ENCODE measurements around the gene FAM50B. TPM values are rescaled to one million over a fixed set of nuclear protein-coding genes. Genes with fewer than 3 reads are reported as not detected.

The FAM50B gene
- total and polyA plus RNA-seq, 2 experiments from 2014 or later: 4.4 to 4.8 TPM

DNA sequence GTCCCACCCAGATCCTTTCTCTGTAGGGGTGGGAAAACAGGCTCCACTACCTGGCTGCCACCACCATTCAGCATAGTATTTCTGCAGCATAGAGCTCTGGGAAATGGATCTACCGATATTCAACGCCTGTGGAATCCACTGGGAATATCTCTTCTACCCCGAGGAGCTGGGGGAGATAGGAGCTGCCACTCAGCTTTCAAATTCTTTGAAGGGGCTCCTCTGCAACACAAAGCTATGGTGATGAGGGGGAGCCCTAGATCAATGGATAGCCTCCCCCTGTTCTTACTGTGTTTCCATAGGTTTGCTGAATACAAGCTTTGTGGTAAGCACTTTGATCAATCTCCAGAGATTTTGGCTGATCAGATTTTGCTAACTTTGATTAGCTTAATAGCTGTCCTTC is 12.9 kb downstream of the FAM50B start:
- H3K36me3 ChIP-seq (ENCODE audit: insufficient read depth): no peaks in the 10 kb centered on the region
- H3K27ac Mint-ChIP-seq: no peak overlapping the region

More for the DNA sequence above, 12.9 kb downstream of the FAM50B start:
- DNase-seq (ENCODE audit: low spot score) (peak; percentile 30), ATAC-seq (peak; percentile 94)
- no peaks in the 10 kb centered on the region for H3K79me2 ChIP-seq (replicated peaks; ENCODE audit: insufficient read depth)
- no peaks in the 10 kb centered on the region for H3K9me2 ChIP-seq (ENCODE audit: insufficient read depth)
- Mint-ChIP-seq H3K4me3 (no peak overlapping the region), H3K4me1 (peaks cover 11% of the 10 kb centered on the region), H3K27me3 (ENCODE audit: insufficient read depth, low read depth, poor library complexity) (peaks cover 2% of the 10 kb centered on the region), H3K9me3 (no peaks in the 10 kb centered on the region; the same call in 2 of the 3 replicates), H3K36me3 (ENCODE audit: low read depth) (no peaks in the 10 kb centered on the region)
- no peak overlapping the region for H2AFZ ChIP-seq
- no peaks in the 10 kb centered on the region for H3F3A ChIP-seq (replicated peaks; ENCODE audit: low read depth)
- no peaks in the 10 kb centered on the region for H4K20me1 ChIP-seq (replicated peaks; ENCODE audit: insufficient read depth)
- TF ChIP-seq EZH2phosphoT487 (IDR thresholded peaks at IDR 0.05; ENCODE audit: unreplicated experiment): no peak
- TF ChIP-seq ZNF114 (CRISPR knock-in tag; IDR thresholded peaks at IDR 0.05): no peak
- TF ChIP-seq JUNB (IDR thresholded peaks at IDR 0.05; ENCODE audit: unreplicated experiment): no peak
- TF ChIP-seq, protein P1, sequence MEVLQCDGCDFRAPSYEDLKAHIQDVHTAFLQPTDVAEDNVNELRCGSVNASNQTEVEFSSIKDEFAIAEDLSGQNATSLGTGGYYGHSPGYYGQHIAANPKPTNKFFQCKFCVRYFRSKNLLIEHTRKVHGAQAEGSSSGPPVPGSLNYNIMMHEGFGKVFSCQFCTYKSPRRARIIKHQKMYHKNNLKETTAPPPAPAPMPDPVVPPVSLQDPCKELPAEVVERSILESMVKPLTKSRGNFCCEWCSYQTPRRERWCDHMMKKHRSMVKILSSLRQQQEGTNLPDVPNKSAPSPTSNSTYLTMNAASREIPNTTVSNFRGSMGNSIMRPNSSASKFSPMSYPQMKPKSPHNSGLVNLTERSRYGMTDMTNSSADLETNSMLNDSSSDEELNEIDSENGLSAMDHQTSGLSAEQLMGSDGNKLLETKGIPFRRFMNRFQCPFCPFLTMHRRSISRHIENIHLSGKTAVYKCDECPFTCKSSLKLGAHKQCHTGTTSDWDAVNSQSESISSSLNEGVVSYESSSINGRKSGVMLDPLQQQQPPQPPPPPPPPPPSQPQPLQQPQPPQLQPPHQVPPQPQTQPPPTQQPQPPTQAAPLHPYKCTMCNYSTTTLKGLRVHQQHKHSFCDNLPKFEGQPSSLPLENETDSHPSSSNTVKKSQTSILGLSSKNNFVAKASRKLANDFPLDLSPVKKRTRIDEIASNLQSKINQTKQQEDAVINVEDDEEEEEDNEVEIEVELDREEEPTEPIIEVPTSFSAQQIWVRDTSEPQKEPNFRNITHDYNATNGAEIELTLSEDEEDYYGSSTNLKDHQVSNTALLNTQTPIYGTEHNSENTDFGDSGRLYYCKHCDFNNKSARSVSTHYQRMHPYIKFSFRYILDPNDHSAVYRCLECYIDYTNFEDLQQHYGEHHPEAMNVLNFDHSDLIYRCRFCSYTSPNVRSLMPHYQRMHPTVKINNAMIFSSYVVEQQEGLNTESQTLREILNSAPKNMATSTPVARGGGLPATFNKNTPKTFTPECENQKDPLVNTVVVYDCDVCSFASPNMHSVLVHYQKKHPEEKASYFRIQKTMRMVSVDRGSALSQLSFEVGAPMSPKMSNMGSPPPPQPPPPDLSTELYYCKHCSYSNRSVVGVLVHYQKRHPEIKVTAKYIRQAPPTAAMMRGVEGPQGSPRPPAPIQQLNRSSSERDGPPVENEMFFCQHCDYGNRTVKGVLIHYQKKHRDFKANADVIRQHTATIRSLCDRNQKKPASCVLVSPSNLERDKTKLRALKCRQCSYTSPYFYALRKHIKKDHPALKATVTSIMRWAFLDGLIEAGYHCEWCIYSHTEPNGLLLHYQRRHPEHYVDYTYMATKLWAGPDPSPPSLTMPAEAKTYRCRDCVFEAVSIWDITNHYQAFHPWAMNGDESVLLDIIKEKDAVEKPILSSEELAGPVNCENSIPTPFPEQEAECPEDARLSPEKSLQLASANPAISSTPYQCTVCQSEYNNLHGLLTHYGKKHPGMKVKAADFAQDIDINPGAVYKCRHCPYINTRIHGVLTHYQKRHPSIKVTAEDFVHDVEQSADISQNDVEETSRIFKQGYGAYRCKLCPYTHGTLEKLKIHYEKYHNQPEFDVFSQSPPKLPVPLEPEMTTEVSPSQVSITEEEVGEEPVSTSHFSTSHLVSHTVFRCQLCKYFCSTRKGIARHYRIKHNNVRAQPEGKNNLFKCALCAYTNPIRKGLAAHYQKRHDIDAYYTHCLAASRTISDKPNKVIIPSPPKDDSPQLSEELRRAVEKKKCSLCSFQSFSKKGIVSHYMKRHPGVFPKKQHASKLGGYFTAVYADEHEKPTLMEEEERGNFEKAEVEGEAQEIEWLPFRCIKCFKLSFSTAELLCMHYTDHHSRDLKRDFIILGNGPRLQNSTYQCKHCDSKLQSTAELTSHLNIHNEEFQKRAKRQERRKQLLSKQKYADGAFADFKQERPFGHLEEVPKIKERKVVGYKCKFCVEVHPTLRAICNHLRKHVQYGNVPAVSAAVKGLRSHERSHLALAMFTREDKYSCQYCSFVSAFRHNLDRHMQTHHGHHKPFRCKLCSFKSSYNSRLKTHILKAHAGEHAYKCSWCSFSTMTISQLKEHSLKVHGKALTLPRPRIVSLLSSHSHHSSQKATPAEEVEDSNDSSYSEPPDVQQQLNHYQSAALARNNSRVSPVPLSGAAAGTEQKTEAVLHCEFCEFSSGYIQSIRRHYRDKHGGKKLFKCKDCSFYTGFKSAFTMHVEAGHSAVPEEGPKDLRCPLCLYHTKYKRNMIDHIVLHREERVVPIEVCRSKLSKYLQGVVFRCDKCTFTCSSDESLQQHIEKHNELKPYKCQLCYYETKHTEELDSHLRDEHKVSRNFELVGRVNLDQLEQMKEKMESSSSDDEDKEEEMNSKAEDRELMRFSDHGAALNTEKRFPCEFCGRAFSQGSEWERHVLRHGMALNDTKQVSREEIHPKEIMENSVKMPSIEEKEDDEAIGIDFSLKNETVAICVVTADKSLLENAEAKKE (CRISPR knock-in tag; IDR thresholded peaks at IDR 0.05): no peak
- TF ChIP-seq, protein P2, sequence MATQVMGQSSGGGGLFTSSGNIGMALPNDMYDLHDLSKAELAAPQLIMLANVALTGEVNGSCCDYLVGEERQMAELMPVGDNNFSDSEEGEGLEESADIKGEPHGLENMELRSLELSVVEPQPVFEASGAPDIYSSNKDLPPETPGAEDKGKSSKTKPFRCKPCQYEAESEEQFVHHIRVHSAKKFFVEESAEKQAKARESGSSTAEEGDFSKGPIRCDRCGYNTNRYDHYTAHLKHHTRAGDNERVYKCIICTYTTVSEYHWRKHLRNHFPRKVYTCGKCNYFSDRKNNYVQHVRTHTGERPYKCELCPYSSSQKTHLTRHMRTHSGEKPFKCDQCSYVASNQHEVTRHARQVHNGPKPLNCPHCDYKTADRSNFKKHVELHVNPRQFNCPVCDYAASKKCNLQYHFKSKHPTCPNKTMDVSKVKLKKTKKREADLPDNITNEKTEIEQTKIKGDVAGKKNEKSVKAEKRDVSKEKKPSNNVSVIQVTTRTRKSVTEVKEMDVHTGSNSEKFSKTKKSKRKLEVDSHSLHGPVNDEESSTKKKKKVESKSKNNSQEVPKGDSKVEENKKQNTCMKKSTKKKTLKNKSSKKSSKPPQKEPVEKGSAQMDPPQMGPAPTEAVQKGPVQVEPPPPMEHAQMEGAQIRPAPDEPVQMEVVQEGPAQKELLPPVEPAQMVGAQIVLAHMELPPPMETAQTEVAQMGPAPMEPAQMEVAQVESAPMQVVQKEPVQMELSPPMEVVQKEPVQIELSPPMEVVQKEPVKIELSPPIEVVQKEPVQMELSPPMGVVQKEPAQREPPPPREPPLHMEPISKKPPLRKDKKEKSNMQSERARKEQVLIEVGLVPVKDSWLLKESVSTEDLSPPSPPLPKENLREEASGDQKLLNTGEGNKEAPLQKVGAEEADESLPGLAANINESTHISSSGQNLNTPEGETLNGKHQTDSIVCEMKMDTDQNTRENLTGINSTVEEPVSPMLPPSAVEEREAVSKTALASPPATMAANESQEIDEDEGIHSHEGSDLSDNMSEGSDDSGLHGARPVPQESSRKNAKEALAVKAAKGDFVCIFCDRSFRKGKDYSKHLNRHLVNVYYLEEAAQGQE (IDR thresholded peaks at IDR 0.05; ENCODE audit: unreplicated experiment): no peak
- TF ChIP-seq, protein P3, sequence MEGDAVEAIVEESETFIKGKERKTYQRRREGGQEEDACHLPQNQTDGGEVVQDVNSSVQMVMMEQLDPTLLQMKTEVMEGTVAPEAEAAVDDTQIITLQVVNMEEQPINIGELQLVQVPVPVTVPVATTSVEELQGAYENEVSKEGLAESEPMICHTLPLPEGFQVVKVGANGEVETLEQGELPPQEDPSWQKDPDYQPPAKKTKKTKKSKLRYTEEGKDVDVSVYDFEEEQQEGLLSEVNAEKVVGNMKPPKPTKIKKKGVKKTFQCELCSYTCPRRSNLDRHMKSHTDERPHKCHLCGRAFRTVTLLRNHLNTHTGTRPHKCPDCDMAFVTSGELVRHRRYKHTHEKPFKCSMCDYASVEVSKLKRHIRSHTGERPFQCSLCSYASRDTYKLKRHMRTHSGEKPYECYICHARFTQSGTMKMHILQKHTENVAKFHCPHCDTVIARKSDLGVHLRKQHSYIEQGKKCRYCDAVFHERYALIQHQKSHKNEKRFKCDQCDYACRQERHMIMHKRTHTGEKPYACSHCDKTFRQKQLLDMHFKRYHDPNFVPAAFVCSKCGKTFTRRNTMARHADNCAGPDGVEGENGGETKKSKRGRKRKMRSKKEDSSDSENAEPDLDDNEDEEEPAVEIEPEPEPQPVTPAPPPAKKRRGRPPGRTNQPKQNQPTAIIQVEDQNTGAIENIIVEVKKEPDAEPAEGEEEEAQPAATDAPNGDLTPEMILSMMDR (conservative IDR thresholded peaks at IDR 0.05; ENCODE audit: low read depth in 2 of 2): no peak
- TF ChIP-seq, protein P4, sequence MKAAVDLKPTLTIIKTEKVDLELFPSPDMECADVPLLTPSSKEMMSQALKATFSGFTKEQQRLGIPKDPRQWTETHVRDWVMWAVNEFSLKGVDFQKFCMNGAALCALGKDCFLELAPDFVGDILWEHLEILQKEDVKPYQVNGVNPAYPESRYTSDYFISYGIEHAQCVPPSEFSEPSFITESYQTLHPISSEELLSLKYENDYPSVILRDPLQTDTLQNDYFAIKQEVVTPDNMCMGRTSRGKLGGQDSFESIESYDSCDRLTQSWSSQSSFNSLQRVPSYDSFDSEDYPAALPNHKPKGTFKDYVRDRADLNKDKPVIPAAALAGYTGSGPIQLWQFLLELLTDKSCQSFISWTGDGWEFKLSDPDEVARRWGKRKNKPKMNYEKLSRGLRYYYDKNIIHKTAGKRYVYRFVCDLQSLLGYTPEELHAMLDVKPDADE (IDR thresholded peaks at IDR 0.05): no peak
- TF ChIP-seq POLR2AphosphoS5 (IDR thresholded peaks at IDR 0.05; ENCODE audit: low read depth): no peak
- TF ChIP-seq EZH2 (IDR thresholded peaks at IDR 0.05; ENCODE audit: low read depth, unreplicated experiment): no peak
- TF ChIP-seq NANOG (IDR thresholded peaks at IDR 0.05; ENCODE audit: borderline replicate concordance): no peak
- TF ChIP-seq STAT1 (IDR thresholded peaks at IDR 0.05; ENCODE audit: unreplicated experiment): no peak
- no peak for TF ChIP-seq CREB1 (CRISPR knock-in tag; IDR thresholded peaks at IDR 0.05; ENCODE audit: low read depth)
- TF ChIP-seq ZNF331 (CRISPR knock-in tag; IDR thresholded peaks at IDR 0.05; ENCODE audit: low read depth): no peak
- H3K4me2 ChIP-seq: no peak overlapping the region
- no peak overlapping the region for H3K4me3 ChIP-seq
- H3K27me3 ChIP-seq (ENCODE audit: insufficient read depth): no peaks in the 10 kb centered on the region
- H3K4me1 ChIP-seq (ENCODE audit: insufficient read depth): 0 out of 2 replicates have a peak, but pooled peaks cover 8% of the 10 kb centered on the region
- H3K27ac ChIP-seq (ENCODE audit: low read depth): no peak overlapping the region

Data from GM23338 (cell line).